IMR-90 (cell line): ENCODE data around the gene TRAIP. TPM values are rescaled to one million over a fixed set of nuclear protein-coding genes. Genes with fewer than 3 reads are reported as not detected.

Experiments
- microRNA-seq, 2 experiments: library from miRNA; stranded (forward) in 1 of 2; unstranded in 1 of 2; fragments of 10-50 nt in 1 of 2; fragments of <30 nt in 1 of 2; gene quantifications in 1 of 2; microRNA quantifications in 1 of 2; one replicate each; pipeline versions ENCODE3 to v1.1.0; 2013 to 2020; ENCODE audit not compliant: insufficient read depth in 1 of 2, insufficient read length in 1 of 2, unreplicated experiment in 1 of 2
- polyA plus RNA-seq, 3 experiments: library from polyadenylated mRNA; depleted of rRNA; stranded (reverse); fragments of >200 nt; gene quantifications; 2 replicates each; pipeline ENCODE4 v1.2.3, GENCODE V29; 2012; ENCODE audit warnings: low replicate concordance in 1 of 3
- small RNA-seq, 5 experiments: library from RNA; depleted of rRNA; stranded (forward); fragments of <200 nt; gene quantifications; one replicate each; pipeline ENCODE3, GENCODE V24; 2012
- total RNA-seq: library from RNA; depleted of rRNA; stranded (reverse); fragments of >200 nt; gene quantifications from 2 replicates; pipeline ENCODE4 v1.2.3, GENCODE V29; 2012; rRNA removed

Gene TRAIP
- total and polyA plus RNA-seq, 2 of the 4 experiments (the other 2 are of a cell fraction): 6.3 to 9.2 TPM

Small RNAs within 50 kb of the gene (microRNA-seq; reads per million reads assigned to microRNA genes)
- 1.1 reads per million for gene MIR5193 (ENCODE audit: unreplicated experiment)
- gene RN7SL217P (ENCODE audit: insufficient read depth, insufficient read length): not detected

Small RNAs within 50 kb of the gene (small RNA-seq; reads per million reads assigned to genes)
- gene RN7SL217P: 0 reads per million in 5 experiments

Other genes starting within 250 kb of the TRAIP start
- gene APEH, start 182.2 kb downstream of the TRAIP start, total RNA-seq: 116 and 142 TPM in 2 replicates
- 84.3 and 89.2 TPM in 2 replicates for gene APEH, start 182.2 kb downstream of the TRAIP start, polyA plus RNA-seq (2012; rRNA removed)
- gene MST1, start 167.1 kb downstream of the TRAIP start, total RNA-seq: 1.1 and 1.3 TPM in 2 replicates
- gene MST1, start 167.1 kb downstream of the TRAIP start, polyA plus RNA-seq (2012; rRNA removed): 13.0 and 16.6 TPM in 2 replicates
- 10.8 and 13.4 TPM in 2 replicates for gene RNF123, start 167.0 kb downstream of the TRAIP start, total RNA-seq
- 37.7 and 45.6 TPM in 2 replicates for gene RNF123, start 167.0 kb downstream of the TRAIP start, polyA plus RNA-seq (2012; rRNA removed)
- gene AMIGO3, start 136.9 kb downstream of the TRAIP start, total RNA-seq: not detected in 2 replicates
- 1.5 and 2.7 TPM in 2 replicates for gene AMIGO3, start 136.9 kb downstream of the TRAIP start, polyA plus RNA-seq (2012; rRNA removed)
- gene GMPPB, start 132.6 kb downstream of the TRAIP start, total RNA-seq: 35.8 and 37.3 TPM in 2 replicates
- 27.9 and 29.5 TPM in 2 replicates for gene GMPPB, start 132.6 kb downstream of the TRAIP start, polyA plus RNA-seq (2012; rRNA removed)
- 28.6 and 28.7 TPM in 2 replicates for gene IP6K1, start 70.0 kb downstream of the TRAIP start, total RNA-seq
- gene IP6K1, start 70.0 kb downstream of the TRAIP start, polyA plus RNA-seq (2012; rRNA removed): 28.3 and 31.2 TPM in 2 replicates
- not detected in 2 replicates for gene CDHR4, start 56.7 kb downstream of the TRAIP start, total RNA-seq
- gene CDHR4, start 56.7 kb downstream of the TRAIP start, polyA plus RNA-seq (2012; rRNA removed): 0.07 TPM in 1 of 2 replicates, not detected in the other
- 2.3 and 2.8 TPM in 2 replicates for gene INKA1, start 53.3 kb downstream of the TRAIP start, total RNA-seq
- gene INKA1, start 53.3 kb downstream of the TRAIP start, polyA plus RNA-seq (2012; rRNA removed): 4.5 and 5.4 TPM in 2 replicates
- gene UBA7, start 42.6 kb downstream of the TRAIP start, total RNA-seq: 15.3 and 18.6 TPM in 2 replicates
- gene UBA7, start 42.6 kb downstream of the TRAIP start, polyA plus RNA-seq (2012; rRNA removed): 57.0 and 57.8 TPM in 2 replicates
- gene CAMKV, start 13.3 kb upstream of the TRAIP start, total RNA-seq: not detected in 2 replicates
- not detected in 2 replicates for gene CAMKV, start 13.3 kb upstream of the TRAIP start, polyA plus RNA-seq (2012; rRNA removed)
- under 0.01 TPM in 1 of 2 replicates, not detected in the other for gene MST1R, start 47.3 kb upstream of the TRAIP start, total RNA-seq
- gene MST1R, start 47.3 kb upstream of the TRAIP start, polyA plus RNA-seq (2012; rRNA removed): 0.10 and 0.14 TPM in 2 replicates
- gene MON1A, start 73.2 kb upstream of the TRAIP start, total RNA-seq: 6.9 and 8.2 TPM in 2 replicates
- 13.5 and 18.1 TPM in 2 replicates for gene MON1A, start 73.2 kb upstream of the TRAIP start, polyA plus RNA-seq (2012; rRNA removed)
- 38.5 and 40.8 TPM in 2 replicates for gene RBM6, start 83.6 kb upstream of the TRAIP start, total RNA-seq
- gene RBM6, start 83.6 kb upstream of the TRAIP start, polyA plus RNA-seq (2012; rRNA removed): 51.1 and 64.6 TPM in 2 replicates
- 121 and 122 TPM in 2 replicates for gene RBM5, start 232.4 kb upstream of the TRAIP start, total RNA-seq
- 143 and 155 TPM in 2 replicates for gene RBM5, start 232.4 kb upstream of the TRAIP start, polyA plus RNA-seq (2012; rRNA removed)